Measurements from ENCODE around the gene RAD1. TPM values are rescaled to one million over a fixed set of nuclear protein-coding genes. Genes with fewer than 3 reads are reported as not detected.

Gene RAD1
- total RNA-seq, 4 donors from 2014 or later, result 9.0 to 14.4 (median 11.6) TPM

DNA sequence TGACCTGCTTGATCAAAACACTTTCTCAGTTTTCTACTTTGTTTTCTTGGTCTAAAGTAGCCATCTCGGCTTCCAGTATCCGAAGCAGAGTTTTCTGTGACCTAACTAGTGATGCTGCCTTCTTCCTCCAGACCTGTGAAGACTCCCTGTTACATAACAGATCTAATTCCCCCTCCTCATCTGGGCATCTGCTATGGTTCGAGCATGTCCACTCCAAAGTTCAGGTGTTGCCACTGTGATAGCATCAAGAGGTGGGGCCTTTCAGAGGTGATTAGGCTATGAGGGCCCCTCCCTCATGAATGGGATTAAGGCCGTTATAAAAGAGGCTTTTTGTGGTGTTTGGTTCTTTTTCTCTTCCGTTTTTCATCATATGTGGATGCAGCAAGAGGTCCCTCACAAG is 56.1 kb downstream of the RAD1 start:
- Histone ChIP-seq H3K36me3 (no peaks in the 10 kb centered on the region), H3K9me3 (no peaks in the 10 kb centered on the region), H3K4me1 (no peaks in the 10 kb centered on the region), H3K27me3 (no peaks in the 10 kb centered on the region), H3K27ac (no peak overlapping the region), H3K4me3 (no peak overlapping the region)
- TF ChIP-seq EP300 (IDR thresholded peaks at IDR 0.05; ENCODE audit: low read depth) (no peak), POLR2AphosphoS5 (IDR thresholded peaks at IDR 0.05) (no peak)
- TF ChIP-seq, protein P1, sequence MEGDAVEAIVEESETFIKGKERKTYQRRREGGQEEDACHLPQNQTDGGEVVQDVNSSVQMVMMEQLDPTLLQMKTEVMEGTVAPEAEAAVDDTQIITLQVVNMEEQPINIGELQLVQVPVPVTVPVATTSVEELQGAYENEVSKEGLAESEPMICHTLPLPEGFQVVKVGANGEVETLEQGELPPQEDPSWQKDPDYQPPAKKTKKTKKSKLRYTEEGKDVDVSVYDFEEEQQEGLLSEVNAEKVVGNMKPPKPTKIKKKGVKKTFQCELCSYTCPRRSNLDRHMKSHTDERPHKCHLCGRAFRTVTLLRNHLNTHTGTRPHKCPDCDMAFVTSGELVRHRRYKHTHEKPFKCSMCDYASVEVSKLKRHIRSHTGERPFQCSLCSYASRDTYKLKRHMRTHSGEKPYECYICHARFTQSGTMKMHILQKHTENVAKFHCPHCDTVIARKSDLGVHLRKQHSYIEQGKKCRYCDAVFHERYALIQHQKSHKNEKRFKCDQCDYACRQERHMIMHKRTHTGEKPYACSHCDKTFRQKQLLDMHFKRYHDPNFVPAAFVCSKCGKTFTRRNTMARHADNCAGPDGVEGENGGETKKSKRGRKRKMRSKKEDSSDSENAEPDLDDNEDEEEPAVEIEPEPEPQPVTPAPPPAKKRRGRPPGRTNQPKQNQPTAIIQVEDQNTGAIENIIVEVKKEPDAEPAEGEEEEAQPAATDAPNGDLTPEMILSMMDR (IDR thresholded peaks at IDR 0.05), result no peak
- no peak for DNase-seq
- intact Hi-C loops (cut with DNase I; ENCODE audit: low total_unique reads), result no loop called here
- in situ Hi-C loops (cut with MboI; ENCODE audit: low pct_ligation_motif_present in 1 of 4, low pct_unique_long_range_greater_than_20kb in 1 of 4, low sequenced_read_pairs in 3 of 4), result no loop called here
- 69 to 76% methylated on average over 5 of the region's 5 CpGs for WGBS, 2 donors (ENCODE audit: low coverage in 1 of 2)

DNA sequence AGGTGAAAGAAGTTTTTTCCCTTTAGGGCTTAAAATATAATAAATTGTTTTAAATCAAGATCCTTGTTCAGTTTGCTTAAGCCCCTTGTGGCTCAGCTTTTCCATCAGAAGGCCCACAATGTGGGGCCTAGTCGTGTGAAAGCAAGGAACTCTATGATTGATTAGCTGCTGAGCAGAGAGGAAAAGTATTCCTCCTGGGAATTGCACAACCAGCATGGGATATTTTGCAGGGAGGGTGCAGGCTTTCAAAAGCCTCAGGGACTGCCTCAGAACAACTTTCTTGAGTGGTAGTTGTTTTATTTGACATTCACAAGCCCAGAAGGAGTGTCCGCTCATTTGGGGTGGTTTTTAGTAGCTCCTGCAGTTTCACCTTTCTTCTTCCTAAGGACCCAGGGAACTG is 56.5 kb downstream of the RAD1 start:
- WGBS, 2 donors (ENCODE audit: low coverage in 1 of 2), result 55 to 57% methylated on average over 1 to 2 of the region's 2 CpGs
- no peak for TF ChIP-seq EP300 (IDR thresholded peaks at IDR 0.05; ENCODE audit: low read depth)
- TF ChIP-seq POLR2AphosphoS5 (IDR thresholded peaks at IDR 0.05), result no peak
- in situ Hi-C loops (cut with MboI; ENCODE audit: low pct_ligation_motif_present in 1 of 4, low pct_unique_long_range_greater_than_20kb in 1 of 4, low sequenced_read_pairs in 3 of 4) (no loop called here), intact Hi-C loops (cut with DNase I; ENCODE audit: low total_unique reads) (no loop called here)
- no peaks in the 10 kb centered on the region for H3K27me3 ChIP-seq
- no peaks in the 10 kb centered on the region for H3K4me1 ChIP-seq
- no peak for DNase-seq
- H3K36me3 ChIP-seq, result no peaks in the 10 kb centered on the region
- no peak overlapping the region for H3K4me3 ChIP-seq
- H3K27ac ChIP-seq, result no peak overlapping the region
- no peaks in the 10 kb centered on the region for H3K9me3 ChIP-seq

DNA sequence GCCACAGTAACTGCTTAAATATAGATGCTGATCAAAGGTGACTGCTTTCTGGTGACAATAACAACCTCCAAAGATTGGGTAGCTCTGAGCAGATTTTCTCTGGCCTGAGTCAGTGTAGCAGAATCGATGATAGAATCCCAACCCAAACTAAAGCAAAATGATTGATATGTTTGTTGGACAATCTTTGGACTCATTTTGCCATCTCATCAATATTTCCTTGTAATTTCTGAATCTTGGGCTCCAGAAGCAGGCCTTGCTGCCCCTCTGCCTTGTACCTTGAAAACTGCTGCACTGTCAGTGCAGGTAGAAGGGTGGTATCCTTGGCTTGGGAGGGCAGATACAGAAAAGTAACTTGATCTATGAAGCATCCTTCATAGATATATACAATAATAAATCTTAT is 57.4 kb downstream of the RAD1 start:
- WGBS, 2 donors (ENCODE audit: low coverage in 1 of 2), result 85% methylated on average over 1 of the region's 1 CpG; no CpG with 5 or more reads in 1 of the 2 donors
- Histone ChIP-seq H3K27me3 (no peaks in the 10 kb centered on the region), H3K27ac (no peak overlapping the region), H3K4me1 (no peaks in the 10 kb centered on the region), H3K4me3 (no peak overlapping the region), H3K36me3 (no peaks in the 10 kb centered on the region), H3K9me3 (no peaks in the 10 kb centered on the region)
- in situ Hi-C loops (cut with MboI; ENCODE audit: low pct_ligation_motif_present in 1 of 4, low pct_unique_long_range_greater_than_20kb in 1 of 4, low sequenced_read_pairs in 3 of 4), result no loop called here
- no peak for TF ChIP-seq POLR2A (IDR thresholded peaks at IDR 0.05)
- TF ChIP-seq POLR2AphosphoS5 (IDR thresholded peaks at IDR 0.05), result no peak
- TF ChIP-seq, protein P1 (IDR thresholded peaks at IDR 0.05), result no peak
- no peak for DNase-seq
- intact Hi-C loops (cut with DNase I; ENCODE audit: low total_unique reads), result no loop called here

DNA sequence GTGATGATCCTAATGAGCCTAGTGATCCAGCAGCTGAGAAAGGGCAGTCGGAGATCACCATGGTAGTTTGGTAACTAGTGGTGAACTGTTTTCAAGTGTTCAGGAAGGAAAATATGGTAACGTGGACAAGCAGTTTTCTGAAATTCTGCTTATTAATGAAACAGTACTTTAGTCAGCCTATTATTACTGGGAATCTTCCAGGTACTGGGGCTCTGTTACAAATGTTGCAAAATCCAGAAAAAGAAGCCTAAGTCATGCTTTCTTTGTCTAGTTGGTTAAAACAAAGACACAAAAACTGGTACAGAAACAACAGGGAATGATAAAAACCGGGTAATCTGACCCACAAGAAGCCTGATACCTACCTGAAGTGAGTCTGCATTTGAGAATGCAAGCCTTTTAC is 58.1 kb downstream of the RAD1 start:
- intact Hi-C loops (cut with DNase I; ENCODE audit: low total_unique reads), result no loop called here
- Histone ChIP-seq H3K27me3 (no peaks in the 10 kb centered on the region), H3K27ac (no peak overlapping the region), H3K4me1 (no peaks in the 10 kb centered on the region), H3K4me3 (no peak overlapping the region), H3K36me3 (no peaks in the 10 kb centered on the region), H3K9me3 (no peaks in the 10 kb centered on the region)
- no peak for DNase-seq
- 79 to 87% methylated on average over 3 of the region's 3 CpGs for WGBS, 2 donors (ENCODE audit: low coverage in 1 of 2)
- in situ Hi-C loops (cut with MboI; ENCODE audit: low pct_ligation_motif_present in 1 of 4, low pct_unique_long_range_greater_than_20kb in 1 of 4, low sequenced_read_pairs in 3 of 4), result no loop called here
- TF ChIP-seq POLR2AphosphoS5 (IDR thresholded peaks at IDR 0.05), result no peak
- TF ChIP-seq, protein P1 (IDR thresholded peaks at IDR 0.05), result no peak
- TF ChIP-seq EP300 (IDR thresholded peaks at IDR 0.05; ENCODE audit: low read depth), result no peak
- no peak for TF ChIP-seq POLR2A (IDR thresholded peaks at IDR 0.05)

Other genes with a start within 250 kb of the RAD1 start
- under 1 TPM in 2 of 4 donors, not detected in 2; 0.27 to 0.32 TPM for gene TTC23L, start 76.3 kb downstream of the RAD1 start, total RNA-seq
- gene BRIX1, start 207 bp upstream of the RAD1 start, total RNA-seq, result 10 to 100 TPM in 2 of 4 donors, 1 to 10 TPM in 2; 1.5 to 15.6 (median 7.5) TPM
- 10 to 100 TPM; 12.7 to 34.8 (median 26.6) TPM for gene DNAJC21, start 14.1 kb upstream of the RAD1 start, total RNA-seq
- not detected for gene AGXT2, start 132.4 kb upstream of the RAD1 start, total RNA-seq